NCI-H748 (cell line): ENCODE results near the gene SLC16A5.
"Not testable (repeated sequence)": the region's sequence is repeated elsewhere in the genome, so short reads cannot be mapped to it uniquely, and the experiment has no call there.

Experiments
- DNase-seq: peaks from one replicate; lab custom pipeline; 2025; ENCODE audit not compliant: unreplicated experiment; lab: John Stamatoyannopoulos, UW

Gene SLC16A5

DNA sequence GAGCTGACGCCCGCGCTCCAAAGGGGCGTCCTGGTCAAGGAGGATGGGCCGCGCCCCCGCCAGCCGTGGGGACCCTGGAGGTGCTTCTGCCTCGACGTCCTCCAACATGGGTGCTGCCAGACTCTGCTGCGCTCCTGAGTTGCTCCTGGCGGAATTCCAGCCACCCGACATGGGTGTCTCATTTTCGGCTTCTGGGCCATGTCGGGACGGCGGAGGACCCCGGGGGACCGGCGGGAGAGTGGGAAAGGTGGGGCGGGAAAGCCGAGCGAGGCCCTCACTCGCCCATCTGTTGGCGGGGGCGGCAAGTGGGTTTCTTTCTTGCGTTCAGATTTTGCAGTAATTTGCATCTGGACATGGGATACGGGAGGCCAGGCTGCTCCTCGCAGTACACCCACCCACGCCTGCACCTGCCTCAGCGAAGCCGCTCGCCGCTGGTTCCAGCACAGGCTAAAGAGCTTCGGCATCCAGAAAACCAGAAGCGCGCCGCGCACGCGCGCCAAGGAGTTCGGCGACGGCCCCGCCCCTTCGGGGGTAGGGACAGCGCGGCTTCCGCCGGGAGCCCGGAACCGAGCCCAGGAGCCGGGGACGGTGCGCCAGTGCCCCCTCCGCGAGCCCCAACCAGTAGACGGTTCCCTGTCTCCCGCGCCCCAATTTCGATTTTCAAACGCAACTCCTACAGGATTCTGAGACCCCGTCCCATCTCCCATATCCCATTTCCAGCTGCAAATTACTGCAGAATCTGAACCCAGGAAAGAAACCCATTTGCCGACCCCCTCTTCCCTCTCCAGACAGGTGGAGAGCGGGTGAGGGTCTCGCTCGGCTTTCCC lies 21.9 kb downstream of the SLC16A5 start, which contains the start of gene ARMC7:
Gene ARMC7, plus strand, starts transcription at position 563 of the 827 bp plus-strand sequence. CDS start 320 bp downstream, outside the sequence.
- DNase-seq: peak; percentile 87

DNA sequence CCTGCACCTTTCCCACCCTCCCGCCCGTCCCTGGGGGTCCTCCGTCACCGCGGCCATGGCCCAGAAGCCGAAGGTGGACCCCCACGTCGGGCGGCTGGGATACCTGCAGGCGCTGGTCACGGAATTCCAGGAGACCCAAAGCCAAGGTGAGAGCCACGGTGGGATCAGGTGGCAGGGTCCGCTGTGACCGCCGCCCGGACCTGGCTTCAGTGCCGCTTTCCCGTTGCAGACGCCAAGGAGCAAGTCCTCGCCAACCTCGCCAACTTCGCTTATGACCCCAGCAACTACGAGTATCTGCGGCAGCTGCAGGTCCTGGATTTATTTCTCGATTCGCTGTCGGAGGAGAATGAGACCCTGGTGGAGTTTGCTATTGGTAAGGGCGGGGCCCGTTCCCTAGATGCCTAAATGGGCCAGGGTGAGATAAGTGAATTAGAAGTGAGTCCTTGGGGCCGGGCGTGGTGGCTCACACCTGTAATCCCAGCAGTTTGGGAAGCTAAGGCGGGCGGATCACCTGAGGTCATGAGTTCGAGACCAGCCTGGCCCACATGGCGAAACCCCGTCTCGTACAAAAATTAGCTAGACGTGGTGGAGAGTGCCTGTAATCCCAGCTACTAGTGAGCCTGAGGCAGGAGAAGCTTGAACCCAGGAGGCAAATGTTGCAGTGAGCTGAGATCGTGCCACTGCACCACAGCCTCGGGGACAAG lies 22.6 kb downstream of the SLC16A5 start:
- DNase-seq: no peak

DNA sequence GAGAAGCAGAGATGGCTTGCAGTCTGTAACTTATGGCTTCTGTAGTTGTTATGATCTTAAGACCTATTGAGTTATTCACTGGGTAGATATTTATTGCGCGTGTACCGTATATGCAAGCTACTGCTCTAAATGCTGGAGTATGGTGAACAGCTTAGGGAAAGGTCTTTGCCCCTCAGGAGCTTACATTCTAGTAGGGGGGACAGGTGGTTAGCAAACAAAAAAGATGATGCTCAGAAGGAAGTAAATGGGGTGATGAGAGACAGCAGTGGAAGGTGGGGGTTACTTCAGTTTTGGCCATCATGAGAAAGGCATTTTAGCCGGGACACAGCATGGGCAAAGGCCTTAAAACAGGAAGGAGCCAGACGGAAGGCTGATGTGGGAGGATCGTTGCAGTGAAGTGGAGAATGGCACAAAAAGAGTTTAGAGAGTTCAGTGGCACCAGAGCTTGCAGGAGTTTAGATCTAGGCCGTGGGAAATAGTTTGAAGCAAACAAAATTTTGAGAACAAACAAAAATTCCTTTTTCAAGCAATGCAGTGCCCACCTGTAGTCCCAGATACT lies 24.1 kb downstream of the SLC16A5 start:
- DNase-seq: no peak

DNA sequence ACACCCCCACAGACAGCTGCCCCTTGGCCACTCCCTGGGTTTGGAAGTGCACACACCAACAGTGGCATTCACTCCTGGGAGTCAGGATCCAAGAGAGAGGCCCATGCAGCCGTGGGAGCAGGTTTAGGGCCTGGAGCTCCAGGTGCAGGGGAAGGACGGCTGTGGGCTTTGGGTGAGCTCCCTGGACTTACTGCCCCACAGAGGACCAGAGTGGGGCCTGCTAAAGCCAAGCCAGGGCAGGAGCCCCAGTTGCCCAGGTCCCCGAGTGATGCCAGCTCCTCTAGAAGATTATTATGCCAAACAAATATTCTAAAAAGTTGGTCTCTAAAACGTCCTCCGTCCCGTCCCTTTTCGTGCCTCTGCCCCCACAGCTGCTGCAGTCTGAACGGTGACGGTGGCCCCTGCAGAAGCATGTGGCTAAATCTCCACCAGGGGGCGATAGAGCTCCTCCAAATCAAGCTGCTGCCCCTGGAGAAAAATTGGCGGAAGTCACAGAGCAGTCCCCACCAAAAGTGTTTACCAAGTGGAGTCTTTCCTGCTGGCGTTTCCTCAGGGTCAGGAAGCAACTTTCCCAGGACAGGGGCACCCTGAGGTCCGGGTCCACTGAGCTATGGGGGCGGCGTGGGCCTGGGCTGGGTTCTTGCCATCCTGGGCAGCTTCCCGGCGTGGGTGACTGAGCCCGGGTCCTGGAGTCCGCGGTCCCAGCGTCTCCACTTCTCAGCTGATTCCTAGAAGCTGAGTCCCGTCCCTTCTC lies 26.2 kb downstream of the SLC16A5 start:
- DNase-seq: peak; percentile 75

DNA sequence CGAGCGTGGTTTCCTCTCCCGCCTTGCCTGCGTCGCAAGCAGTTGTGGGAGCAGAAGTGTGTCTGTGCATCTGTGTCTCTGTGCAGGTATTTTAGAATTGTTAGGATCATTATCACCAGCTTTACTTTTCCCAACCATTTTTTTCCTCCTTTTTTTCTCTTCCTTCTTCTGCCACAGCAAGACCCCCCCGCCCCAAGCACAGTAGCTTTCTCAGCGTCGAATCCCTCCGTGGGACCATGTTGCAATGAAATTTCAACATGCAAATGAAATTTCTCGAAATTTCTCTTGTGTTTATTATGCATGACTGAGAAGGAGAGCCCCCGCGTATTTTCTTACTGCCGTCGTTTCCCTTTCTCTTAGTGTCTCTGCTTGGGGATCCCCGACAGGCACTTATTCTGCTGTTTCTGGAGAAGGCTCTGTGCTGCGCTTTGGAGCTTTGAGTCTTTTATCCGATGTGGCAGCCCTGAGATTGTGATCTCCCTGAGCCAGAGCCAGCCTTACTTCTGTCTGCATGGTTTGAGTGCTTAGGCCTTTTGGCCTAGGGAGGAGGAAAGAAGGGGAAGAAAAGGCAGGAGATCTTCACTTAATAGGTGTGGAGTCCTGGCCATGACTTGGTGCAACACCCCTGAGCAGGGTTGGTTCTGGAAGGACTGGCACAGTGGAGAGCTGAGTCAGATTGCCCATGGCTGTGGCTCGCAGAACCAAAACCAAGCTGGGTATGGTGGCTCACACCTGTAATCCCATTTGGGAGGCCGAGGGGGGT lies 27.0 kb downstream of the SLC16A5 start:
- DNase-seq: no peak

DNA sequence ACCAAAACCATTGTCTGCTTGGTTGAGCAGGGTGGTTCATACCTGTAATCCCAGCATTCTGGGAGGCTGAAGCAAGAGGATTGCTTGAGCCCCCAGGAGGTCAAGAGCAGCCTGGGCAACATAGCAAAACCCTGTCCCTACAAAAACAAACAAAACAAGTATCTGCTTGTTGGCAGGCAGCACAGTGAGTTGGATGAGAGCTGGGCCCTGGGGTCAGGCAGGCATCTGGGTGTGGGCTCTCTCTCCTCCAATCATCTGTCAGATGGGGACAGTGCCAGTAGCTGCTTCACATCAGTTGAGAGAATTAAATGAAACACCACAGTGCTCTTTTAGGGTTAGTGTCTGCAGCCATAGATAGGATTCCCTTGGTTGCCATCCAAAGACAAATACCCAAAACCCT lies 27.8 kb downstream of the SLC16A5 start:
- DNase-seq: no peak

DNA sequence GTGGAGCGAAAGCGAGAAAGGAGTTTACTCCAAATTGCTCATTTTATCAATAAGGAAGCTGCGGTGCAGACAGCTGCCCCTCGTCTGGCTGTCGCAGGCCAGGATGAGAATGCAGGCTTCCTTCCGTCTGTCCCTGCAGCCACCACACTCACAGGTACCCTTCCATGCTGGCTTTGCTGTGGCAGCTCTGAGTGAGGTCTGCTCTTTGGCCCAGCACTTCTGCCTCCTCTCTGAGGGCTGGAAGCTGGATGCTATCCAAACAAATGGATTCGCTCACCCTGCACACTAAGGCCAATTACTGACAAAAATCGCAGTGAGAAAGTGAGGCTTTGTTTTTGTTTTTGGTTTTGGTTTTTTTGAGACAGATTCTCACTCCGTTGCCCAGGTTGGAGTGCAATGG lies 29.0 kb downstream of the SLC16A5 start:
- no peak for DNase-seq

DNA sequence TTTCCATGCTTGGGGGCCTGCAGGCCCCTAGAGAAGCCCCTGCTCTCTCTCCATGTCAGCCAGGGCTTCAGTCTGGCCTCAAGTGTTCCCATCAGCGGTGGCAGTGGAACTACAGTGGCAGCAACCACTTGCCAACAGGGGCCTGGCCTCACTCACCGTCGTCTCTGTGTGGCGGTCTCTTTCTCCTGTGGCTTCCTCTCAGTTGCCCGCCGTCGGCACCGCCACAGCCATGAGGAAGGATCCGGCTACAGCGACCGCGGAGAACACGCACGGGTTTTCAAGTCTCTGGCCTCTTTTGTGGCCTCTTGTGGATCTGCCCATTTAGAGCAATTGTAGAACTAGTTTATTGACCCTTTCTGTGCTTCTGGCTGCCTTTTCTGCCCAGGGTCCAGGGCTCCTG lies 30.6 kb downstream of the SLC16A5 start:
- no peak for DNase-seq

DNA sequence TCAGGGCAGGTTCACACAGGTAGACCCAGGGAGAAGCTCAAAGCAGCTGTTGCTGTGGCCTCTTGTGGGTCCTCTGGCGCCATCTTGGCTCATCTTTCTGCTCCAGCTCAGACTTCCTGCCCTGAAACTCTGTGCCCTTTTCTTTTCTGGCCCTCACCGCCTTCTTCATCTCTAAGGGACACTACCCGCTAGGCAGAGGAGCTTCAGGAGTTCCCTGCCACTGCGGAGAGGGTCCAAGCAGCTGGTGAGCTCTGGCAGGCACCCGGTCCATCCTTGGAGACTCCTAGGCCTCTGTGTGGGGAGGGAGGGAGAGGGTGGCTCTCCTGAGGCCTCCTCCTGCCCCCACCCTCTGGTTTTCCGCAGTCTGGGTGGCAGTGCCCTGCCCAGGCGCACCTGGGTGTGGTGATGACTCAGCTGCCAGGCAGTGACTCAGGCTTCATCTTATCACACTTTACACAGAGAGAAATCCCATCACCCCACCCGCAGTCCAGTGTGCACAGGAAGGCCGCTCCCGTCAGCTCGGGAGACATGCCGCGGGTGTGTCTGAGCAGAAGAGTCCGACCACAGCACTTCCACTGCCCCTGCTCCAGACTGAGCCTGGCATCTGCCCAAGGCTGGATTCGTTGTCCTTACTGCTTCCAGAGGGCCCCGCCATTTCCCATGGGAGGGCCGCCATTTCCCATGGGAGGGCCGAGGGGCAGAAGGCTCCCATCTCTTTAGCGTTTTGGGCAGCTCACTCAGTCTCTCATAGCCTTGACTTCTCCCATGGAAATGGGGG lies 36.5 kb downstream of the SLC16A5 start:
- peak; percentile 17 for DNase-seq

DNA sequence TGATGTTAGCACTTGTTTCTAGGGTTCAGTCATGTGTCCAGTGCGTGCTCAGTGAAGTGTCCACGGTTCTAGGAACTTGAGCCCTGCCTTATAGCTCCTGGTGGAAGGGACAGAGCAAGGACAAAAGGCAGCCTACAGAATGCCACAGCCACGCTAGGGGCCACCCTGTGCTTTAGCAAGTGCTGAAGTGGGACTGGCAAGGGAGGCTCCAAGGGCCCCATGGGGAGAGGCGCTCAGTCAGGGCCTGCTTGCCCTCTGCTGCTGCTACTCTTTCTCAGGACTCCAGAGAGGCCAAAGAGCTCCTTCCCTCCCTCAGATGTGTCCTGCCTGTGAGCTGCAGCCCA lies 37.0 kb downstream of the SLC16A5 start:
- DNase-seq: no peak

DNA sequence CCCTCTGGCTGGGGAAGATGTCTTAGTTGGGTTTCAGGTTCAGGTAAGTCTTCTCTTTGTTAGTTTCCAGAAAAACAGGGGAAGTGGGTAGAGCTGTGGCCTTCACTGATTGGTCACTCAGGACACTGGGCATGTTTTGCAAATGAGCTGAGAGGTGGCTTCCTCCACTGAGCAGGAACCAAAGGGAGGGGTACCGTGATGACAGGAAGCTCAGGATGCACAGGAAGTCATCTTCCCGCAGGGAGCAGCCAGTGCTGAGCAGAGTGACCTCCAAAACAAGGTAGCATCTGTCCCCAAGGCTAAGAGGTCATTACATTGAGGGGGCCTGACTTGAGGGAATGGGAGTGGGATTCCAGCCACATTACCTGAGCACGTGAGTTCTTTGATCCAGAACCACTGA lies 38.2 kb downstream of the SLC16A5 start:
- DNase-seq: no peak

DNA sequence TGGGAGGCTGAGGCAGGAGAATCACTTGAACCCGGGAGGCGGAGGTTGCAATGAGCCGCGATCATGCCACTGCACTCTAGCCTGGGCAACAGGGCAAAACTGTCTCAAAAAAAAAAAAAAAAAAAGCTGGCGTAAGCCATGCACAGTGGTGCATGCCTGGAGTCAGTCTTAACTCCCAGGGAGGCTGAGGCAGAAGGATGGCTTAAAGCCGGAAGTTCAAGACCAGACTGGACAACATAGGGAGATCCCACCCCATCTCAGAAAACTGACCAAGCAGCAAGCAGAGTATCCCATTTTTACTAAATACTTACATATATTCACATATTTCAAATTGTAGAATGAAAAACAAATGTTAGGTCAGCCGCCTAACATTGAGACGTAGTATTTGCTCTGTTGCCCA lies 39.2 kb downstream of the SLC16A5 start:
- DNase-seq: no peak

DNA sequence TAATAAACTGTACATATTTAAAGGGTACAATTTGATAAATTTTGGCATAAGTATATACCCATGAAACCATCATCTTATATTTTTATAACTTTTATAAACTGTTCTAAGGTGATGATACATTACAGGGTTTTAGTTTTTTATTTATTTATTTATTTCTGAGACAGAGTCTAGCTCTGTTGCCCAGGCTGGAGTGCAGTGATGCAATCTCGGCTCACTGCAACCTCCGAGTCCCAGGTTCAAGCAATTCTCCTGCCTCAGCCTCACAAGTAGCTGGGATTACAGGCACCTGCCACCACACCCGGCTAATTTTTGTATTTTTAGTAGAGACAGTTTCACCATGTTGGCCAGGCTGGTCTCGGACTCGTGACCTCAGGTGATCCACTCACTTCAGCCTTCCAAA lies 40.2 kb downstream of the SLC16A5 start:
- DNase-seq: not testable (repeated sequence)

DNA sequence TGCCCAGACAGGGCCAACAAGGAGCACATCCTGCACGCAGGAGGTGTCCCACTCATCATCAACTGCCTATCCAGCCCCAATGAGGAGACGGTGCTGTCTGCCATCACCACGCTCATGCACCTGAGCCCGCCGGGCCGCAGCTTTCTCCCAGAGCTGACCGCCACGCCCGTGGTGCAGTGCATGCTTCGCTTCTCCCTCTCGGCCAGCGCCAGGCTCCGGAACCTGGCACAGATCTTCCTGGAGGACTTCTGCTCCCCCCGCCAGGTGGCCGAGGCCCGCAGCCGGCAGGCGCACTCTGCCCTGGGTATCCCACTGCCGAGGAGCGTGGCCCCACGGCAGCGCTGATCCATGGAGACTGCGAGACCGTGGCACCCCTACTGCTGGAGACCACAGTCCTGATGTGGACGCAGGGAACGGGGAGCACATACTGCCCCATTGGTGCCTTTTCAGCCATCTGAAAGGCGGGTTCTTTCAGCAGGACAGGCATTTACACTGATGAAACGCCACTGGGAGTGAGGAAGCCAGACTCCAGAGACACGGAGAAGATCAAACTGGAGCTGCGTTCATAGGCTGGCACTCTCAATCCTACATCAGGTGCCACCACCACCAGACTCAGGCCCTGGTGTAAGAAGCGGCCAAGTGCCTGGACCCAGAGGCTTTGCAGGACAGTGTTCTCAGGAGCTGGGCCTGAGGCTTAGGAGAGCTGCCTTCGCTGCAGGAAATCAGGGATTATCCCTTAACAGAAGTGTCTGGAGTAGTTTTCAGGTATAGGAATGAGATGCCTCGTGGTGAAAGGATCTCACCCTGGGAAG lies 41.1 kb downstream of the SLC16A5 start:
- no peak for DNase-seq

DNA sequence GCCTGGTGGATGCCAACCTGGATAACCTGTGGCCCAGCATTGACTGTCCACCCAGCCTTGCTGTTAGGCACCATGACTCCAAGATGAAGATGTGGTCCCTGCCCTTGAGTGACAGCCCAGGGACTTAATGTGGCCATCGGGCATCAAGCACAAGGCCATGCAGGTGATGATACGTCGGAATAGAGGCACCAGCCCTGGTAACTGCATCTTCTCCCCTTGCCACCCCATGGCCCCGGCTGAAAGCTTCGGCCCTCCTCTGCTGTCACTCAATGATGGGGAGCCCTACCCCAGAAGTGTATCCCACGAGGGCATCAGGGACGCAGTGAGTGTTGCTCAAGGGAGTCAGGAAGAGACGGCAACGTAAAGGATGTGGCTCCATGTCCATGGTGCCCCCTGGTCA lies 41.8 kb downstream of the SLC16A5 start:
- no peak for DNase-seq

DNA sequence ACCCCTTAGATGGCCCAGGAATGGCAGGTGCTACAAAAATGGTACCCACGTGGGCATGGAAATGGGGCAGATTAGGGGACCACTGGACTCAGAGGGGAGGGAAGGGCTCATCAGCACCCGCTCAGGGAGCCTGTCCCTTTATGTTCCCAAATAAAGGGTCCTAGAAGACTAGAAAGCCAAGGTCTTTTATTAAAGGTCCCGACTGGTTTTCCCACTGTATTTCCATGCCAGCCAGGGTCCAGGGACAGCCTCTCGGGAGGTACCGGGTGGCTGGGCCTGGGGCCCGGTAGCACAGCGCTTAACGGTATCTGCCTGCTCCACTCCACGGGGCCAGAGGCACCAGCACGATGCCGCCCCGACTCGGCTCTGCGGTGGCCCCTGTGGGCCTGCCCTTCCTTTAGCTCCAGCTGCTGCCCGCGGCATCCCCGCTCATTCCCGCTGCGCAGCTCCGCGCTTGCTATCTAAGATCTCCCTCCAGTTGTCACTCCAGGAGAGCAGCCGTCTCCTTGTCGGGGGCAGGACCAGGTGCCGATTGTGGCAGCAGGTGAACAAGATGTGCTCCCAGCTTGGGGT lies 42.4 kb downstream of the SLC16A5 start:
- DNase-seq: no peak

DNA sequence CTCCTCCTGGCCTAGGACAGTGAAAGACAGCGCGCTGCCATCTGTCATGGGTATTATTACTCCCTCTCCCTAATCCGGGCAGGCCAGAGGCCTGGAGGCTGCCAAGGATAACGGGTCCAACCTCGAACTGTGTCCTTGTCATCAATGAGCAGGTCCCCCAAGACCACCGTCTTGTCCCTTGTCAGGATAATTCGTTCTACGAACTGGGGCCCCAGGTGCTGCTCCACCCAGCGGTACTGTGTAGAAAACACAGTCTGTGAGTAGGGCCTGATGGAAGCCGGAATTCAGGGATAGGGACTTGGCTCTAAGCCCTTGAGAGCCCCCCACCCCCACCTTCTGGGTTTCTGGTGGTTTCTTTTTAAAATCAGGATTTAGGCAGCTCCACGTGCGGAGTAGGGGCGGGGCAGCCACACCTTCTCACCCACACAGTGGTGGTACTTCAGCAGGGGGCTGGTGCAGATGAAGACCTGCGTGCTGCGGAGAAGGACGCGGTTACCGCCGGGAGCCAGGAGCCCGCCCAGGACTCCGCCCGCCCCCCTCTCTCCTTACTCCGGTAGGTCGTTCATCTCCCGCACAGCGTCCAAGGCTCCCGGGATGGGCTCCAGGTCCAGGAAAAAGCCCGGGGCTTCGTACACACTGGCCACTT lies 43.0 kb downstream of the SLC16A5 start:
- peak; percentile 52 for DNase-seq

DNA sequence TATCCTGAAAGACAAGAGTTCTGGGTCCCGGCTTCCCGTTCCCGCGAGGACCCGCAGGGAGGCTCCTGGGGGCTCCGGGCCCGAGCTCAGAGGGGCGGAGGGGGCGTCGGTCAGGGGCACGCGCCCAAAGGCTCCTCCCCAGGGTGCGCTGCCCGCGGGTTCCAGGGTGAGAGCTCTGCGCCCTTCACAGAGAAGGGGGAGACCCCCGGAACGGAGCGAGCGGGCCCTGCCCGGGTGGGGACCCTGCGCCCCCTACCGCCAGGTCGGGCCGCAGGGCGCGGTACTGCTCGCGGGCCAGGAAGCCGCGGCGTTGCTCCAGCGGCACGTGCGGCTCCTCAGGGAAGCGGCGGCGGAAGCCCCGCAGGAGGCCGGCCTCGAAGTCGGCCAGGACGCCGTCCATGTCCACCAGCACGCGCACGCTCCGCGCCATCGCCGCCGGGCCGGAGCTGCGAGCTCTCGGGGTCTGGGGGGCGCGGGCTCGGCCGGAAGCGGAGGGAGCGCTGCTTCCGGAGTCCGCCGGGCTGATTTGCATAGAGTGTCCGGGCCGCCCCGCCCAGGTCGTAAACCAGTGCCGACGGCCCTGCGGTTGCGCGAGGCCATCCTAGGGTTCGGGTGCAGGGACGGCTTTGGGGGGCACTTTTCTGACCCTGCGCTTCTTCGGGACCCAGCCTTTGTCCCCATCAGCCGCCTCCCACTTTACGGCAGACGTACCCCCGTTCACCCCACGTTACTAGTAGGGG lies 43.7 kb downstream of the SLC16A5 start, which contains the start of gene NT5C:
Gene NT5C, minus strand, starts transcription at position 465 of the 740 bp plus-strand sequence. Its CDS starts 35 bp downstream, at position 430.
- peak; percentile 86 for DNase-seq
